HepG2 (cell line): ENCODE measurements around the gene ZNF764. TPM values are rescaled to one million over a fixed set of nuclear protein-coding genes. Genes with fewer than 3 reads are reported as not detected.

Source experiments
- ARNT2 ChIP-seq: sonication (generic); formaldehyde crosslinking; IDR thresholded peaks from 2 replicates; pipeline ENCODE4 v1.8.0; 2022; ENCODE audit warnings: mild to moderate bottlenecking, low read depth, missing genetic modification reagents, moderate library complexity
- CC2D1A ChIP-seq: sonication (generic); formaldehyde crosslinking; IDR thresholded peaks from 2 replicates; pipeline ENCODE4 v1.8.1; 2023; ENCODE audit warnings: mild to moderate bottlenecking, missing genetic modification reagents
- MTA3 ChIP-seq: sonication (generic); formaldehyde crosslinking; IDR thresholded peaks from 2 replicates; pipeline ENCODE4 v1.4.0; 2020; ENCODE audit warnings: missing genetic modification reagents
- SP4 ChIP-seq: sonication (generic); formaldehyde crosslinking; IDR thresholded peaks from 2 replicates; pipeline ENCODE4 v1.8.1; 2023; ENCODE audit warnings: mild to moderate bottlenecking, missing genetic modification reagents
- STAT5B ChIP-seq: sonication (generic); formaldehyde crosslinking; IDR thresholded peaks from 2 replicates; pipeline ENCODE4 v1.4.0; 2020; ENCODE audit warnings: missing genetic modification reagents
- TFE3 ChIP-seq: IDR thresholded peaks from 2 replicates; pipeline ENCODE4 v1.6.1; 2016
- ZEB1 ChIP-seq: IDR thresholded peaks from 2 replicates; pipeline ENCODE4 v1.6.1; 2012; ENCODE audit warnings: mild to moderate bottlenecking, low read depth, inconsistent platforms; ENCODE audit not compliant: insufficient replicate concordance
- ZFP90 ChIP-seq: sonication (generic); formaldehyde crosslinking; IDR thresholded peaks from 2 replicates; pipeline ENCODE4 v1.8.0; 2022; ENCODE audit warnings: missing genetic modification reagents, mild to moderate bottlenecking, inconsistent platforms, borderline replicate concordance
- ZNF598 ChIP-seq: sonication (generic); formaldehyde crosslinking; IDR thresholded peaks from 2 replicates; pipeline ENCODE4 v1.5.1; 2020; ENCODE audit warnings: mild to moderate bottlenecking, missing genetic modification reagents, borderline replicate concordance
- polyA plus RNA-seq, 8 experiments: library from polyadenylated mRNA; depleted of rRNA in 3 of 8; stranded (reverse) in 7 of 8; unstranded in 1 of 8; fragments of >200 nt; fragmentation: Illumina TruSeq in 4 of 8; extraction: Trizol in 4 of 8; gene quantifications; 2 replicates each; pipeline versions ENCODE4 v1.2.1 to v1.2.3, GENCODE V29; 2011 to 2016; ENCODE audit warnings: low read depth in 4 of 8, missing spikeins in 1 of 8, mixed read lengths in 1 of 8; ENCODE audit not compliant: insufficient read depth in 1 of 8
- total RNA-seq, 5 experiments: library from RNA; depleted of rRNA; stranded (reverse); fragments of >200 nt; fragmentation: Illumina TruSeq; extraction: Trizol; gene quantifications; 2 replicates each; pipeline ENCODE4 v1.2.3, GENCODE V29; 2016; ENCODE audit warnings: low read depth in 1 of 5
- TF ChIP-seq, protein P1 (sequence below): sonication (generic); formaldehyde crosslinking; IDR thresholded peaks from 2 replicates; pipeline ENCODE4 v1.5.1; 2020; ENCODE audit warnings: missing genetic modification reagents, mild to moderate bottlenecking, borderline replicate concordance
- TF ChIP-seq, protein P2 (sequence below): sonication (generic); formaldehyde crosslinking; IDR thresholded peaks from 2 replicates; pipeline ENCODE4 v1.4.0; 2020; ENCODE audit warnings: low read depth, mild to moderate bottlenecking, missing genetic modification reagents
- TF ChIP-seq, protein P3 (sequence below): sonication (generic); formaldehyde crosslinking; IDR thresholded peaks from 2 replicates; pipeline ENCODE4 v1.4.0; 2020; ENCODE audit warnings: mild to moderate bottlenecking, missing genetic modification reagents

The ZNF764 gene
- total and polyA plus RNA-seq, 2 of the 13 experiments (the other 11 are each of a cell fraction or from before 2014, with no cell fraction given) = 4.1 to 9.1 TPM

- TF ChIP-seq, protein P1, sequence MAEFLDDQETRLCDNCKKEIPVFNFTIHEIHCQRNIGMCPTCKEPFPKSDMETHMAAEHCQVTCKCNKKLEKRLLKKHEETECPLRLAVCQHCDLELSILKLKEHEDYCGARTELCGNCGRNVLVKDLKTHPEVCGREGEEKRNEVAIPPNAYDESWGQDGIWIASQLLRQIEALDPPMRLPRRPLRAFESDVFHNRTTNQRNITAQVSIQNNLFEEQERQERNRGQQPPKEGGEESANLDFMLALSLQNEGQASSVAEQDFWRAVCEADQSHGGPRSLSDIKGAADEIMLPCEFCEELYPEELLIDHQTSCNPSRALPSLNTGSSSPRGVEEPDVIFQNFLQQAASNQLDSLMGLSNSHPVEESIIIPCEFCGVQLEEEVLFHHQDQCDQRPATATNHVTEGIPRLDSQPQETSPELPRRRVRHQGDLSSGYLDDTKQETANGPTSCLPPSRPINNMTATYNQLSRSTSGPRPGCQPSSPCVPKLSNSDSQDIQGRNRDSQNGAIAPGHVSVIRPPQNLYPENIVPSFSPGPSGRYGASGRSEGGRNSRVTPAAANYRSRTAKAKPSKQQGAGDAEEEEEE (CRISPR knock-in tag) = peak; percentile 97; the same call in 1 of the 2 replicates
- TF ChIP-seq SP4 (CRISPR knock-in tag) = peak; percentile 92
- TF ChIP-seq CC2D1A (CRISPR knock-in tag) = no peak
- TF ChIP-seq TFE3 (CRISPR knock-in tag) = peak; percentile 56; the same call in 1 of the 2 replicates
- TF ChIP-seq, protein P2, sequence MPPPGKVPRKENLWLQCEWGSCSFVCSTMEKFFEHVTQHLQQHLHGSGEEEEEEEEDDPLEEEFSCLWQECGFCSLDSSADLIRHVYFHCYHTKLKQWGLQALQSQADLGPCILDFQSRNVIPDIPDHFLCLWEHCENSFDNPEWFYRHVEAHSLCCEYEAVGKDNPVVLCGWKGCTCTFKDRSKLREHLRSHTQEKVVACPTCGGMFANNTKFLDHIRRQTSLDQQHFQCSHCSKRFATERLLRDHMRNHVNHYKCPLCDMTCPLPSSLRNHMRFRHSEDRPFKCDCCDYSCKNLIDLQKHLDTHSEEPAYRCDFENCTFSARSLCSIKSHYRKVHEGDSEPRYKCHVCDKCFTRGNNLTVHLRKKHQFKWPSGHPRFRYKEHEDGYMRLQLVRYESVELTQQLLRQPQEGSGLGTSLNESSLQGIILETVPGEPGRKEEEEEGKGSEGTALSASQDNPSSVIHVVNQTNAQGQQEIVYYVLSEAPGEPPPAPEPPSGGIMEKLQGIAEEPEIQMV = no peak; the same call in 1 of the 2 replicates
- TF ChIP-seq ARNT2 (CRISPR knock-in tag) = no peak
- TF ChIP-seq ZNF598 (CRISPR knock-in tag) = peak; percentile 9; the same call in 1 of the 2 replicates
- peak; percentile 97 for TF ChIP-seq ZEB1
- no peak for TF ChIP-seq MTA3 (CRISPR knock-in tag)
- TF ChIP-seq STAT5B (CRISPR knock-in tag) = 0 out of 2 replicates have a peak, but pooled peaks have one; percentile 28
- TF ChIP-seq, protein P3, sequence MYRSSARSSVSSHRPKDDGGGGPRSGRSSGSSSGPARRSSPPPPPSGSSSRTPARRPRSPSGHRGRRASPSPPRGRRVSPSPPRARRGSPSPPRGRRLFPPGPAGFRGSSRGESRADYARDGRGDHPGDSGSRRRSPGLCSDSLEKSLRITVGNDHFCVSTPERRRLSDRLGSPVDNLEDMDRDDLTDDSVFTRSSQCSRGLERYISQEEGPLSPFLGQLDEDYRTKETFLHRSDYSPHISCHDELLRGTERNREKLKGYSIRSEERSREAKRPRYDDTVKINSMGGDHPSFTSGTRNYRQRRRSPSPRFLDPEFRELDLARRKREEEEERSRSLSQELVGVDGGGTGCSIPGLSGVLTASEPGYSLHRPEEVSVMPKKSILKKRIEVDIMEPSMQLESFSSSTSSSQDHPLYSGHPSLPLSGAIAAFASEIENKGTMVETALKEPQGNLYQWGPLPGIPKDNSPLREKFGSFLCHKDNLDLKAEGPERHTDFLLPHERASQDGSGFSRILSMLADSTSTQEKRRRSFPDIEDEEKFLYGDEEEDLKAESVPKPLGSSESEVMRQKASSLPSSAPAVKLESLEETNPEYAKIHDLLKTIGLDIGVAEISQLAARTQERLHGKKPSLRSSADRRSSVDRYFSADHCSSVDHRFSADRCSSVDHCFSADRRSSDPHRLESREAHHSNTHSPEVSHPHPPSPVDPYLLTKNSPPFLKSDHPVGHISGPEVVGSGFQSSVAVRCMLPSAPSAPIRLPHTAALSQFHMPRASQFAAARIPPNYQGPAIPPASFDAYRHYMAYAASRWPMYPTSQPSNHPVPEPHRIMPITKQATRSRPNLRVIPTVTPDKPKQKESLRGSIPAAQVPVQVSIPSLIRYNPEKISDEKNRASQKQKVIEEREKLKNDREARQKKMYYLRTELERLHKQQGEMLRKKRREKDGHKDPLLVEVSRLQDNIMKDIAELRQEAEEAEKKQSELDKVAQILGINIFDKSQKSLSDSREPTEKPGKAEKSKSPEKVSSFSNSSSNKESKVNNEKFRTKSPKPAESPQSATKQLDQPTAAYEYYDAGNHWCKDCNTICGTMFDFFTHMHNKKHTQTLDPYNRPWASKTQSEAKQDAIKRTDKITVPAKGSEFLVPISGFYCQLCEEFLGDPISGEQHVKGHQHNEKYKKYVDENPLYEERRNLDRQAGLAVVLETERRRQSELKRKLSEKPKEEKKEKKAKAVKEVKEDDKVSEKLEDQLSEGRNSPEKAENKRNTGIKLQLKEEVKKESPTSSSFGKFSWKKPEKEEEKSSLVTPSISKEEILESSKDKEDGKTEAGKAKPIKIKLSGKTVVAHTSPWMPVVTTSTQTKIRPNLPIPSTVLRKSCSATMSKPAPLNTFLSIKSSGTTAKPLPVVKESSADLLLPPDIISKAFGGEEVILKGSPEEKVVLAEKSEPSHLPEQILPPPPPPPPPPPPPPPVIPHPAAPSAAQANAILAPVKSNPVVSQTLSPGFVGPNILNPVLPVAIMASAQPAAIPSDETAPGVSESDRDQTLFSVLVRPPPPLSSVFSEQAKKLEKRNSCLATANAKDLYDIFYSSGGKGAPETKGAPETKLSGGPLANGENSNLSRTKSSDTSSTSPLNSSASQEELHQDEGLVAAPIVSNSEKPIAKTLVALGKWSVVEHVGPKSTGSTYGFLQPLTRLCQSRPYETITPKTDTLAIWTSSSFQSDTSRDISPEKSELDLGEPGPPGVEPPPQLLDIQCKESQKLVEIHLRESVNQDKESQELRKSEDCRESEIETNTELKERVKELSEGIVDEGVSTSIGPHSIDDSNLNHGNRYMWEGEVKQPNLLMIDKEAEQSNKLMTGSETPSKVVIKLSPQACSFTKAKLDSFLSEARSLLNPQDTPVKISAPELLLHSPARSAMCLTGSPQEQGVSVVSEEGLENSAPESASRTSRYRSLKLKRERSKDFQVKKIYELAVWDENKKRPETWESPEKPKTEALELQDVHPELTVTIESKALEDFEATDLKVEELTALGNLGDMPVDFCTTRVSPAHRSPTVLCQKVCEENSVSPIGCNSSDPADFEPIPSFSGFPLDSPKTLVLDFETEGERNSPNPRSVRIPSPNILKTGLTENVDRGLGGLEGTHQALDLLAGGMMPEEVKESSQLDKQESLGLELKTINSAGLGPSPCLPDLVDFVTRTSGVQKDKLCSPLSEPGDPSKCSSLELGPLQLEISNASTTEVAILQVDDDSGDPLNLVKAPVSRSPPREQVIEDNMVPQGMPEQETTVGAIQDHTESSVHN (CRISPR knock-in tag) = no peak
- TF ChIP-seq ZFP90 = no peak; the same call in 1 of the 2 replicates
These were observed 23.6 kb downstream of the ZNF764 start, which contains the start of gene ZNF747 (continued) for GRCh38 chr16:30534368-30535105.
